ENCODE results near the gene HOXD13.

The HOXD13 gene

GRCh38 chr2:176071330-176072291 lies 20.9 kb upstream of the HOXD13 start:
- no peak for TF ChIP-seq CTCF (IDR thresholded peaks at IDR 0.05; ENCODE audit: insufficient read depth, missing control alignments)
- FAIRE-seq, result no peak
- no peak for DNase-seq (ENCODE audit: insufficient read length, low spot score)

GRCh38 chr2:176072292-176072669 lies 20.2 kb upstream of the HOXD13 start:
- TF ChIP-seq CTCF (IDR thresholded peaks at IDR 0.05; ENCODE audit: insufficient read depth, missing control alignments), result no peak
- no peak for FAIRE-seq
- no peak for DNase-seq (ENCODE audit: insufficient read length, low spot score)

- FAIRE-seq (no peak), DNase-seq (ENCODE audit: insufficient read length, low spot score) (no peak)
- no peak for TF ChIP-seq CTCF (IDR thresholded peaks at IDR 0.05; ENCODE audit: insufficient read depth, missing control alignments)
These were observed 19.3 kb upstream of the HOXD13 start for GRCh38 chr2:176072951-176073904.

- no peak for TF ChIP-seq CTCF (IDR thresholded peaks at IDR 0.05; ENCODE audit: insufficient read depth, missing control alignments)
- FAIRE-seq (no peak), DNase-seq (ENCODE audit: insufficient read length, low spot score) (no peak)
These were observed 17.5 kb upstream of the HOXD13 start for GRCh38 chr2:176074919-176075425.

- no peak for TF ChIP-seq CTCF (IDR thresholded peaks at IDR 0.05; ENCODE audit: insufficient read depth, missing control alignments)
- DNase-seq (ENCODE audit: insufficient read length, low spot score) (no peak), FAIRE-seq (no peak)
These were observed 17.0 kb upstream of the HOXD13 start for GRCh38 chr2:176075481-176075880.

GRCh38 chr2:176076063-176076462 lies 16.5 kb upstream of the HOXD13 start:
- no peak for DNase-seq (ENCODE audit: insufficient read length, low spot score)
- no peak for FAIRE-seq
- no peak for TF ChIP-seq CTCF (IDR thresholded peaks at IDR 0.05; ENCODE audit: insufficient read depth, missing control alignments)
